ENCODE measurements around the gene EFNA4. TPM values are rescaled to one million over a fixed set of nuclear protein-coding genes. Genes with fewer than 3 reads are reported as not detected.

Gene EFNA4
- total and polyA plus RNA-seq, 2 donors from 2014 or later: 7.6 to 11.8 TPM

GRCh38 chr1:155038602-155039307, 24.8 kb upstream of the EFNA4 start:
- DNase-seq (no peak), FAIRE-seq (no peak)
- H3K9ac ChIP-seq (ENCODE audit: low read length in 3 of 3): no peak overlapping the region
- no peaks in the 10 kb centered on the region for H3K27me3 ChIP-seq (ENCODE audit: control insufficient read depth, insufficient read depth, low read length)
- no peak overlapping the region for H3K27ac ChIP-seq (ENCODE audit: low read depth in 2 of 2, low read length in 2 of 2)
- no peak overlapping the region for H3K4me3 ChIP-seq (ENCODE audit: low read length in 3 of 3)
- H3K4me1 ChIP-seq (ENCODE audit: control insufficient read depth in 2 of 3, insufficient read depth in 2 of 3, low read depth in 1 of 3, low read length in 3 of 3): no peaks in the 10 kb centered on the region
- H3K9me3 ChIP-seq (ENCODE audit: control insufficient read depth in 2 of 3, insufficient read depth in 1 of 3, low read length in 3 of 3): no peaks in the 10 kb centered on the region
- no peak for TF ChIP-seq CTCF (IDR thresholded peaks at IDR 0.05; ENCODE audit: borderline replicate concordance, extremely low read depth, insufficient read depth)
- intact Hi-C loops (cut with DNase I): no loop called here
- H3K36me3 ChIP-seq (ENCODE audit: control insufficient read depth in 2 of 3, insufficient read depth in 3 of 3, low read length in 3 of 3): no peaks in the 10 kb centered on the region

GRCh38 chr1:155039308-155039669, 24.3 kb upstream of the EFNA4 start:
- FAIRE-seq (no peak), DNase-seq (peak in 1 of 5 donors; percentile 57)
- TF ChIP-seq CTCF (IDR thresholded peaks at IDR 0.05; ENCODE audit: borderline replicate concordance, extremely low read depth, insufficient read depth): no peak
- Histone ChIP-seq H3K9ac (ENCODE audit: low read length in 3 of 3) (no peak overlapping the region), H3K36me3 (ENCODE audit: control insufficient read depth in 2 of 3, insufficient read depth in 3 of 3, low read length in 3 of 3) (no peaks in the 10 kb centered on the region), H3K27me3 (ENCODE audit: control insufficient read depth, insufficient read depth, low read length) (no peaks in the 10 kb centered on the region), H3K4me3 (ENCODE audit: low read length in 3 of 3) (no peak overlapping the region), H3K27ac (ENCODE audit: low read depth in 2 of 2, low read length in 2 of 2) (no peak overlapping the region), H3K4me1 (ENCODE audit: control insufficient read depth in 2 of 3, insufficient read depth in 2 of 3, low read depth in 1 of 3, low read length in 3 of 3) (no peaks in the 10 kb centered on the region), H3K9me3 (ENCODE audit: control insufficient read depth in 2 of 3, insufficient read depth in 1 of 3, low read length in 3 of 3) (no peaks in the 10 kb centered on the region)
- intact Hi-C loops (cut with DNase I): no loop called here

- no peak overlapping the region for H3K9ac ChIP-seq (ENCODE audit: low read length in 3 of 3)
- DNase-seq: peak in 1 of 5 donors; percentile 51
- H3K27me3 ChIP-seq (ENCODE audit: control insufficient read depth, insufficient read depth, low read length): no peaks in the 10 kb centered on the region
- intact Hi-C loops (cut with DNase I): no loop called here
- no peak overlapping the region for H3K27ac ChIP-seq (ENCODE audit: low read depth in 2 of 2, low read length in 2 of 2)
- H3K36me3 ChIP-seq (ENCODE audit: control insufficient read depth in 2 of 3, insufficient read depth in 3 of 3, low read length in 3 of 3): no peaks in the 10 kb centered on the region
- no peaks in the 10 kb centered on the region for H3K9me3 ChIP-seq (ENCODE audit: control insufficient read depth in 2 of 3, insufficient read depth in 1 of 3, low read length in 3 of 3)
- peaks cover 0 to 5% (median 0%) of the 10 kb centered on the region in 3 donors for H3K4me1 ChIP-seq (ENCODE audit: control insufficient read depth in 2 of 3, insufficient read depth in 2 of 3, low read depth in 1 of 3, low read length in 3 of 3)
- no peak overlapping the region for H3K4me3 ChIP-seq (ENCODE audit: low read length in 3 of 3)
- no peak for TF ChIP-seq CTCF (IDR thresholded peaks at IDR 0.05; ENCODE audit: borderline replicate concordance, extremely low read depth, insufficient read depth)
- no peak for FAIRE-seq
Measured at GRCh38 chr1:155040358-155041093, 23.0 kb upstream of the EFNA4 start.
